ENCODE results near the gene HOXB8.

Gene HOXB8

GRCh38 chr17:48567646-48568354 lies 47.3 kb downstream of the HOXB8 start:
- no peak for DNase-seq (ENCODE audit: low spot score)

GRCh38 chr17:48567209-48567608 lies 47.9 kb downstream of the HOXB8 start:
- no peak for DNase-seq (ENCODE audit: low spot score)

- DNase-seq (ENCODE audit: low spot score), result no peak
Measured at GRCh38 chr17:48566717-48567116, 48.4 kb downstream of the HOXB8 start.

- DNase-seq (ENCODE audit: low spot score), result no peak
Measured at GRCh38 chr17:48565925-48566710, 49.0 kb downstream of the HOXB8 start.

- no peak for DNase-seq (ENCODE audit: low spot score)
Measured at GRCh38 chr17:48565022-48565554, 50.0 kb downstream of the HOXB8 start.

- no peak for DNase-seq (ENCODE audit: low spot score)
Measured at GRCh38 chr17:48564188-48565021, 50.7 kb downstream of the HOXB8 start.

GRCh38 chr17:48563867-48564187 lies 51.3 kb downstream of the HOXB8 start:
- DNase-seq (ENCODE audit: low spot score), result no peak

GRCh38 chr17:48563385-48563838 lies 51.7 kb downstream of the HOXB8 start:
- DNase-seq (ENCODE audit: low spot score), result no peak

GRCh38 chr17:48562934-48563333 lies 52.2 kb downstream of the HOXB8 start:
- DNase-seq (ENCODE audit: low spot score), result no peak
